ENCODE measurements around the gene ERICH6. TPM values are rescaled to one million over a fixed set of nuclear protein-coding genes. Genes with fewer than 3 reads are reported as not detected.
A peak's percentile ranks its signal among the peaks of the same experiment; 100 is the strongest.
"Not testable (repeated sequence)": the region's sequence is repeated elsewhere in the genome, so short reads cannot be mapped to it uniquely, and the experiment has no call there.

ERICH6 gene
- total and polyA plus RNA-seq, 5 donors from 2014 or later: 0.17 to 0.77 TPM; not detected in 3

DNA sequence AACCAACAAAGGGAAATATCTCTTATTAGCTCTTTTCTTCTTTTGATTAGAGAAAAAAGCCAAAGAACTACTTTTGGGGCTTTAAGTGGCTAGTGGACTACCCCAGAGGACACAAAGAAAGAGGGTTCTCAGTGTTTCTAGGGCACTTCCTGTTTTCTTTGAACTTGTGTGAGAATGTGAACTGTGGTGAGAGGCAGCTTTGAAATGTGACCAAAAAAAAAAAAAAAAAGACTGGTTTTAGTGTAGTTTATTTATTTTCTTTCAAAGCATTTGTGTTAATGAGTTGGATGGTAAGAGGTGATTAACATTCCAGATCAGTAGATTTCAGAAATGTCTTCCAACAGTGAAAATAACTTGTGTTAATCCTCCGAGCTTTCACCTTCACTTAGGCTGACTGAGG is 68.2 kb downstream of the ERICH6 start:
- H3K4me3 ChIP-seq (ENCODE audit: low read depth, low read length): peak overlapping the region; percentile 58
- peak; percentile 67 to 84 for ATAC-seq (ENCODE audit: low read depth in 2 of 2)
- DNase-seq: peak in 2 of 3 donors; percentile 39 to 76
- Mint-ChIP-seq H3K36me3 (peaks cover 2% of the 10 kb centered on the region), H3K4me1 (peaks cover 26 to 31% (median 30%) of the 10 kb centered on the region in 4 donors), H3K4me3 (peak overlapping the region; percentile 21 to 69 (median 31)), H3K27me3 (no peaks in the 10 kb centered on the region), H3K27ac (peak overlapping the region; percentile 79 to 91 (median 91)), H3K9me3 (no peaks in the 10 kb centered on the region)
- H3K9me3 ChIP-seq (ENCODE audit: control insufficient read depth in 2 of 2, low read length in 2 of 2): no peaks in the 10 kb centered on the region
- H3K27ac ChIP-seq (ENCODE audit: insufficient read depth, low read length, poor library complexity, severe bottlenecking): peak overlapping the region; percentile 57
- H3K27me3 ChIP-seq (ENCODE audit: control insufficient read depth, insufficient read depth, low read length): no peaks in the 10 kb centered on the region
- peaks cover 1% of the 10 kb centered on the region for H3K36me3 ChIP-seq (ENCODE audit: control insufficient read depth, insufficient read depth, low read length)
- H3K4me1 ChIP-seq (ENCODE audit: control insufficient read depth, insufficient read depth, low read length, poor library complexity, severe bottlenecking): peaks cover 19% of the 10 kb centered on the region

- peak overlapping the region in 2 of 4 donors; percentile 26 to 69 for H3K4me3 Mint-ChIP-seq
- DNase-seq: no peak
- H3K27ac Mint-ChIP-seq: peak overlapping the region; percentile 62 to 91 (median 82)
- no peak for ATAC-seq (ENCODE audit: low read depth in 2 of 2)
- H3K27me3 Mint-ChIP-seq: no peaks in the 10 kb centered on the region
- H3K36me3 Mint-ChIP-seq: peaks cover 4% of the 10 kb centered on the region
- H3K4me1 Mint-ChIP-seq: peaks cover 26 to 34% (median 31%) of the 10 kb centered on the region in 4 donors
- Histone ChIP-seq H3K36me3 (ENCODE audit: control insufficient read depth, insufficient read depth, low read length) (peaks cover 3% of the 10 kb centered on the region), H3K27me3 (ENCODE audit: control insufficient read depth, insufficient read depth, low read length) (no peaks in the 10 kb centered on the region), H3K4me1 (ENCODE audit: control insufficient read depth, insufficient read depth, low read length, poor library complexity, severe bottlenecking) (peaks cover 19% of the 10 kb centered on the region), H3K4me3 (ENCODE audit: low read depth, low read length) (peak overlapping the region; percentile 58), H3K27ac (ENCODE audit: insufficient read depth, low read length, poor library complexity, severe bottlenecking) (peak overlapping the region; percentile 14), H3K9me3 (ENCODE audit: control insufficient read depth in 2 of 2, low read length in 2 of 2) (no peaks in the 10 kb centered on the region)
- H3K9me3 Mint-ChIP-seq: no peaks in the 10 kb centered on the region
Measured at GRCh38 chr3:150635076-150635475, 68.6 kb downstream of the ERICH6 start.

- Mint-ChIP-seq H3K4me1 (peaks cover 20 to 34% (median 28%) of the 10 kb centered on the region in 4 donors), H3K9me3 (no peaks in the 10 kb centered on the region), H3K27ac (peak overlapping the region; percentile 28 to 38 (median 36))
Measured at GRCh38 chr3:150631515-150632221, 72.1 kb downstream of the ERICH6 start.

GRCh38 chr3:150627557-150627956 is 76.2 kb downstream of the ERICH6 start:
- H3K4me1 ChIP-seq (ENCODE audit: control insufficient read depth, insufficient read depth, low read length, poor library complexity, severe bottlenecking): peaks cover under 1% of the 10 kb centered on the region
- Mint-ChIP-seq H3K4me1 (peaks cover 14 to 24% (median 16%) of the 10 kb centered on the region in 4 donors), H3K4me3 (no peak overlapping the region), H3K27ac (no peak overlapping the region), H3K36me3 (peaks cover 36% of the 10 kb centered on the region), H3K9me3 (peaks cover 0 to 2% (median 0%) of the 10 kb centered on the region in 7 donors), H3K27me3 (no peaks in the 10 kb centered on the region)
- no peak overlapping the region for H3K4me3 ChIP-seq (ENCODE audit: low read depth, low read length)
- H3K9me3 ChIP-seq (ENCODE audit: control insufficient read depth in 2 of 2, low read length in 2 of 2): no peaks in the 10 kb centered on the region
- no peaks in the 10 kb centered on the region for H3K27me3 ChIP-seq (ENCODE audit: control insufficient read depth, insufficient read depth, low read length)
- H3K27ac ChIP-seq (ENCODE audit: insufficient read depth, low read length, poor library complexity, severe bottlenecking): no peak overlapping the region
- no peak for DNase-seq
- ATAC-seq (ENCODE audit: low read depth in 2 of 2): no peak
- H3K36me3 ChIP-seq (ENCODE audit: control insufficient read depth, insufficient read depth, low read length): peaks cover 49% of the 10 kb centered on the region

More at GRCh38 chr3:150631515-150632221, 72.1 kb downstream of the ERICH6 start:
- H3K36me3 Mint-ChIP-seq: peaks cover 22% of the 10 kb centered on the region
- Histone ChIP-seq H3K4me3 (ENCODE audit: low read depth, low read length) (no peak overlapping the region), H3K9me3 (ENCODE audit: control insufficient read depth in 2 of 2, low read length in 2 of 2) (no peaks in the 10 kb centered on the region), H3K27me3 (ENCODE audit: control insufficient read depth, insufficient read depth, low read length) (no peaks in the 10 kb centered on the region), H3K27ac (ENCODE audit: insufficient read depth, low read length, poor library complexity, severe bottlenecking) (no peak overlapping the region), H3K4me1 (ENCODE audit: control insufficient read depth, insufficient read depth, low read length, poor library complexity, severe bottlenecking) (peaks cover 19% of the 10 kb centered on the region), H3K36me3 (ENCODE audit: control insufficient read depth, insufficient read depth, low read length) (peaks cover 23% of the 10 kb centered on the region)
- ATAC-seq (ENCODE audit: low read depth in 2 of 2) (no peak), DNase-seq (no peak)
- no peak overlapping the region for H3K4me3 Mint-ChIP-seq
- no peaks in the 10 kb centered on the region for H3K27me3 Mint-ChIP-seq

GRCh38 chr3:150626148-150626930 is 77.4 kb downstream of the ERICH6 start:
- Histone ChIP-seq H3K9me3 (ENCODE audit: control insufficient read depth in 2 of 2, low read length in 2 of 2) (no peaks in the 10 kb centered on the region), H3K27me3 (ENCODE audit: control insufficient read depth, insufficient read depth, low read length) (no peaks in the 10 kb centered on the region), H3K27ac (ENCODE audit: insufficient read depth, low read length, poor library complexity, severe bottlenecking) (no peak overlapping the region), H3K4me1 (ENCODE audit: control insufficient read depth, insufficient read depth, low read length, poor library complexity, severe bottlenecking) (peaks cover 12% of the 10 kb centered on the region), H3K4me3 (ENCODE audit: low read depth, low read length) (no peak overlapping the region), H3K36me3 (ENCODE audit: control insufficient read depth, insufficient read depth, low read length) (peaks cover 49% of the 10 kb centered on the region)
- peaks cover 22 to 35% (median 28%) of the 10 kb centered on the region in 4 donors for H3K4me1 Mint-ChIP-seq
- DNase-seq: no peak
- ATAC-seq (ENCODE audit: low read depth in 2 of 2): no peak
- H3K27ac Mint-ChIP-seq: peak overlapping the region in 1 of 3 donors; percentile 17
- peaks cover 36% of the 10 kb centered on the region for H3K36me3 Mint-ChIP-seq
- H3K27me3 Mint-ChIP-seq: no peaks in the 10 kb centered on the region
- peak overlapping the region in 1 of 4 donors; percentile 2 for H3K4me3 Mint-ChIP-seq
- H3K9me3 Mint-ChIP-seq: peaks cover 0 to 2% (median 0%) of the 10 kb centered on the region in 7 donors

DNA sequence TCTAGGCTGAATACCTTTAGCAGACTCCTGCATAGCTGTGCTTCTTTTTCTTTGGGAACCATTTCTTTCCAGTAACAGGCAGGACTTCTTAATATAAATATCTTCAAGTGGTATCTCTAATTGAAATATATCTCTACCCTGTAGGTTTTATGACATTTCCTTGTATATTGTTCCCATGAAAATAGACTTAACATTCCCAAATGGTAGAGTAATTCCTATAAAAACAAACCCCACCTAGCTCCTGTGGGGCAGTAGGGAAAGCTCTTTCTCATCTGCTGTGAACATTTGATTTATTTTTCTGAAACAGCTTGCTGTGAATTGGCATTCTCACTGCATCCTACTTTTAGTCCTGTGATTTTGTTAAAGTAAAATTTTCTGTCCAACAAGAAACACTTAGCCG is 79.8 kb downstream of the ERICH6 start:
- Histone ChIP-seq H3K4me1 (ENCODE audit: control insufficient read depth, insufficient read depth, low read length, poor library complexity, severe bottlenecking) (peaks cover 22% of the 10 kb centered on the region), H3K4me3 (ENCODE audit: low read depth, low read length) (no peak overlapping the region), H3K27me3 (ENCODE audit: control insufficient read depth, insufficient read depth, low read length) (no peaks in the 10 kb centered on the region), H3K36me3 (ENCODE audit: control insufficient read depth, insufficient read depth, low read length) (peaks cover 44% of the 10 kb centered on the region), H3K27ac (ENCODE audit: insufficient read depth, low read length, poor library complexity, severe bottlenecking) (peak overlapping the region; percentile 23), H3K9me3 (ENCODE audit: control insufficient read depth in 2 of 2, low read length in 2 of 2) (no peaks in the 10 kb centered on the region)
- Mint-ChIP-seq H3K9me3 (peaks cover 0 to 2% (median 0%) of the 10 kb centered on the region in 7 donors), H3K4me1 (peaks cover 33 to 47% (median 45%) of the 10 kb centered on the region in 4 donors), H3K4me3 (no peak overlapping the region), H3K27me3 (no peaks in the 10 kb centered on the region), H3K36me3 (peaks cover 31% of the 10 kb centered on the region), H3K27ac (peak overlapping the region in 1 of 3 donors; percentile 13)
- ATAC-seq (ENCODE audit: low read depth in 2 of 2) (no peak), DNase-seq (no peak)

DNA sequence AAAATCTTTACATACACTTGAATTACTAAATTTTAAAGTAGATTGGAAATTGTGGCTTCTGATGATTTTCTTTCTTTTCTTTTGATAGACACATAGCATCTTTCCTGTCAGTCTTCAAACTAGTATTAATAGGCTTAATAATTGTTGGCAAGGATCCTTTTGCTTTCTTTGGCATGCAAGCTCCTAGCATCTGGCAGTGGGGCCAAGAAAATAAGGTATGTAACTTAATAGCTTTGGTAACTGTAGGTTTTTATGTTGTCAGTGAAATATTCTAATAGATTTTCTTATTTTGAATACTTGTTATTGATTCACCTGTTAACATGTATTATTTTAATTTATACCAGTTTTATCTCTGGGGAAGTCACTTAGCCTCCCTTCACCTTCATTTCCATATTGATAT is 80.8 kb downstream of the ERICH6 start:
- Mint-ChIP-seq H3K4me1 (peaks cover 42 to 57% (median 50%) of the 10 kb centered on the region in 4 donors), H3K27ac (peak overlapping the region in 1 of 3 donors; percentile 73), H3K36me3 (peaks cover 39% of the 10 kb centered on the region)

More for the DNA sequence above, 80.8 kb downstream of the ERICH6 start:
- Histone ChIP-seq H3K36me3 (ENCODE audit: control insufficient read depth, insufficient read depth, low read length) (peaks cover 44% of the 10 kb centered on the region), H3K4me1 (ENCODE audit: control insufficient read depth, insufficient read depth, low read length, poor library complexity, severe bottlenecking) (peaks cover 22% of the 10 kb centered on the region), H3K27ac (ENCODE audit: insufficient read depth, low read length, poor library complexity, severe bottlenecking) (peak overlapping the region; percentile 5)
- not testable (repeated sequence) for H3K4me3 Mint-ChIP-seq; H3K9me3 Mint-ChIP-seq; H3K4me3 ChIP-seq (ENCODE audit: low read depth, low read length); H3K27me3 ChIP-seq (ENCODE audit: control insufficient read depth, insufficient read depth, low read length); H3K27me3 Mint-ChIP-seq; H3K9me3 ChIP-seq (ENCODE audit: control insufficient read depth in 2 of 2, low read length in 2 of 2); ATAC-seq (ENCODE audit: low read depth in 2 of 2); DNase-seq
